ENCODE results near the gene FDX2. TPM values are rescaled to one million over a fixed set of nuclear protein-coding genes. Genes with fewer than 3 reads are reported as not detected.

FDX2 gene
- total and polyA plus RNA-seq, 2 of the 8 experiments (the other 6 are each of a cell fraction or from before 2014, with no cell fraction given), result 27.0 to 64.4 TPM

GRCh38 chr19:10332965-10333757 lies 17.3 kb upstream of the FDX2 start, which contains the start of gene RAVER1 (continued):
- TF ChIP-seq RBBP5 (IDR thresholded peaks at IDR 0.05; ENCODE audit: borderline replicate concordance, low read depth, low read length), result peak; percentile 83
- peak; percentile 92 for TF ChIP-seq ASH2L (IDR thresholded peaks at IDR 0.05; ENCODE audit: low read length)
- peak; percentile 82 for TF ChIP-seq TAF7 (optimal IDR thresholded peaks at IDR 0.05; ENCODE audit: borderline replicate concordance, low read depth, low read length)
- no peak for TF ChIP-seq CTCF (IDR thresholded peaks at IDR 0.05; ENCODE audit: control extremely low read depth in 1 of 3, insufficient read depth in 1 of 3, low read depth in 1 of 3, low read length in 3 of 3)
- TF ChIP-seq KDM5A (IDR thresholded peaks at IDR 0.05; ENCODE audit: low read length), result peak; percentile 77
- TF ChIP-seq JUND (IDR thresholded peaks at IDR 0.05; ENCODE audit: low read length), result peak; percentile 66
- 0 out of 2 replicates have a peak, but pooled peaks have one; percentile 79 for TF ChIP-seq CHD1 (IDR thresholded peaks at IDR 0.05; ENCODE audit: low read depth, low read length)
- TF ChIP-seq, protein P1, sequence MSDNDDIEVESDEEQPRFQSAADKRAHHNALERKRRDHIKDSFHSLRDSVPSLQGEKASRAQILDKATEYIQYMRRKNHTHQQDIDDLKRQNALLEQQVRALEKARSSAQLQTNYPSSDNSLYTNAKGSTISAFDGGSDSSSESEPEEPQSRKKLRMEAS (IDR thresholded peaks at IDR 0.05), result peak; percentile 60; the same call in 1 of the 2 replicates
- TF ChIP-seq POLR2A (IDR thresholded peaks at IDR 0.05; ENCODE audit: control extremely low read depth in 1 of 2, low read depth in 2 of 2, low read length in 2 of 2), result peak in 1 of 2 experiments; percentile 78; a peak in 1 of 3 replicates
- peak; percentile 96 for TF ChIP-seq PHF8 (conservative IDR thresholded peaks at IDR 0.05; ENCODE audit: low read depth, low read length)
- TF ChIP-seq NRF1 (IDR thresholded peaks at IDR 0.05; ENCODE audit: low read depth, low read length), result peak; percentile 70
- TF ChIP-seq EP300 (IDR thresholded peaks at IDR 0.05; ENCODE audit: borderline replicate concordance in 1 of 2, low read depth in 2 of 2, low read length in 2 of 2), result peak in 1 of 2 experiments; percentile 90; a peak in 2 of 3 replicates
- peak; percentile 19; the same call in 1 of the 2 replicates for TF ChIP-seq BACH1 (IDR thresholded peaks at IDR 0.05; ENCODE audit: low read length)
- TF ChIP-seq E2F6 (IDR thresholded peaks at IDR 0.05), result 0 out of 2 replicates have a peak, but pooled peaks have one; percentile 15
